Dedifferentiated amniotic fluid mesenchymal stem cell (primary cell): ENCODE results near the gene HTRA3.
"Not testable (repeated sequence)": the region's sequence is repeated elsewhere in the genome, so short reads cannot be mapped to it uniquely, and the experiment has no call there.

Experiments
- DNase-seq: peaks from one replicate; pipeline ENCODE4 v3.0.0-alpha.2; 2016; ENCODE audit errors: extremely low spot score

The HTRA3 gene

DNA sequence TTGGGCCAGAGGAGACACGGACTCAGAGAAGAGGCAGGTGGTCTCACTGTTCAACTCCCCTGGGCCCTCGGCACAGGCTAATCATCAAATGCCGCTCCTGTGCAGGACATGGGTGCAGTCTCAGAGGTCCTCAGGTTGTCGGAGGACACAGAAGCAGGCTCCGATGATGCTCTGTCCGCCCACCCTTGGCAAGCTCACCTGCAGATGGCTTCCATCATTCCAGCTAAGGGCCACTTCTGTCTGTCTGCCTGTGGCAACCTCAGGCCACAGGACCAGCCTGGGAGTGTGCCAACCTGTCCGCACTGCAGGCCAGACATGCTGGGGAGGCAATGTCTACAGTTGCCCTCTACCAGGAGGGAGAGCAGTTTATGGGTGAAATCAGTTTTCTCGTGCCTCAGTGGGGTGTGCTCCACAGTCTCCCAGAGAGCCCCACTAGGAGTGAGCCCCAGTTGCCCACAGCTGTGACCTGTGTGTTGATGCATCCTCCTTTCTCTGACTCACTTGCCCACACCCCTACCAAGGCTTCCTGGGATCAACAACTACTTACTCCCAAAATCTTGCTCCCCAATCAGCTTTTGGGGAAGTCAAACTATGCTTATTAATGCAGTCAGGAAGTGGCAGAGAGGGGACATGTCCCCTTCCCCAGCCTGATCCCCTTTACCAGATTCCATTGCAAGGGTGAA lies 55.9 kb downstream of the HTRA3 start:
- no peak for DNase-seq

DNA sequence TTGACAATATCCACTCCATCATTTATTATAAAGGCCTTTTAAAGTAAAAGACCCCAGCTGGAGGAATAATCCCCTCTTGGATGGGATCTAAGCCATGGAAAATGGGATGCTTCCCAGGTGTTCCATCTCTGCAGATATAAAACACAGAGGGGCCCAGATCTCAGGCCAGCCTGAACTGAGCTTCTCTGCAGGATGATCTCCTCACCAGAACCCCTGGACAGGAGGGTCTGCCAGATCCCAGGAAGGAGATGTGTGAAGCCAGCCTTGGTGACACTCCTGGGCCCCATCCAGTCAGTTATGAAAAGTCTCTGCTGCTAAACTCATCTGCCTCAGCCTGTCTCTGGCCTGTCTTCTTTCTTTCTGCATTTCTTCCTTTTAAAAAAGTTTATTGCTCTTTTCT lies 56.7 kb downstream of the HTRA3 start:
- no peak for DNase-seq

- DNase-seq: no peak
Observed at GRCh38 chr4:8328456-8328855, 58.9 kb downstream of the HTRA3 start.

DNA sequence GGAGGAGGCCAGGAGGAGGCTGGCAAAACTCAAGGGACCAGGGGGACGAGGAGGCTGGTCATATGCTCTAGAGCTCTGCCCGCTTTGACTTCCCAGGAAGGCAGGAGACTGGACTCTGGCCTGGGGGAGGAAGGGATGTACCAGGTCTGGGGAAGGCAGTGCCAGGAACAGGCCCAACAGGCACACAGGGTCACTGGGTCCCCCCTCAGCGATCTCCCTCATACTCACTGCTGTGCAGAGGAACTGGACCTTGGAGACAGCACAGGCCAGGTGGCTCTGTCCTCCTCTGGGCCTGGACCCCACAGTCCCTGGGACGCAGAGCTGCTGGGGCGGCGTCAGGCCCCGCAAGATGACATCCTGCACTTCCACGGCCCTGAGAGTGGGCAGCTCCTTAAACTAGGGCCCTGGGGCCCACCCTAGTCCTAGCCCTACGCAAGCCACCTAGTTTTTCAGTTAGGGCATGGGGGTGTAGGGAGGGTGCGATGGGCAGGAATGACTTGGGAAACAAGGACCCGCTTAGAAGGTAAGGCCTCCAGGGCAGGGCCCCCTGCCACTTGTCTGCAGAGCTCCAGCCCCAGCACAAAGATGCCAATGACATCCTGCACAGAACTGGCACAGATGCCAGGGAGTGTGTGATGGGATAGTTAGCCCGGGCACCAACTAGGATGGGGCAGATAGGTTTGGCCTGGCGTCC lies 59.5 kb downstream of the HTRA3 start:
- DNase-seq: no peak

GRCh38 chr4:8329560-8329858 lies 60.0 kb downstream of the HTRA3 start:
- no peak for DNase-seq

DNA sequence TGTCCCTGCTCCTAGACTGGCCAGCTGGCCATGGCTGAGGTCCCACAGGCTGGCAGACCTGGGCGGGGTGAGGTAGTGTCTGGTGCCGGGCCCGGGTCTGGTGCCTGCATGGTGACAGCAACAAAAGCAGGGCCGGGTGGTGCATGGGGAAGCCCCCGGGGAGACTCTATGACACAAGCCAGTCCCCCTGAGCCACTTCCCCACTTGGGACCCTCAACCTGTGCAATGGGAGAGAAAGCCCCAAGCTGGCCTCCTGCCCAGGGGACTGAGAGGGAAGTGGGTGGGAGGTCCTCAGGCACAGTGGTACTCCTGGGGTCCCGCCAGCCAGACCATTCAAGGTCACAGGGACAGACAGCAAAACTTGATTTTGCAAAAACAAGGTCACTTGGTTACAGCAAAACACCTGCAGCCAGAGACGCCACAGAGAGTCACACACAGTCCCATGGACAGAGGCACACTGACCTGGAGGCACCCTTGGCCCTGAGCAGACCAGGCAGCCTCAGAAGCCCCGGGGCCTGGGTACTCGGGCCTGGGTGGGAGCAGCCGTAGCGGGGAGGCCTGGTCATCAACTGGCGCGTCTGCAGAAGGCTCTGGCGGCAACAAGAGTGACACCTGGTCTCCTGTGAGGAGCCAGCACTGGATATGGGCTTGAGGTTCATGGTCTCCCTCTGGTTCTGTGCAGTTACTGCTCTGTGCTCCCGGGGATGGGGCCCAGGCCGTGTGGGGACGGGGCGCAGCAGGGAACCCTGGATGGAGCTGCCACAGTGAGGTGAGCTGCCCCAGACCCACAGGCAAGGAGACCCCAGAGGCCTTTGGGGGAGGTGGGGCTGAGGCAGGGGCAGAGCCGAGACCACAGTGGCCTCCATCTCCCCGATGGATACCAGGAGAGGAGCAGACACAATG lies 60.6 kb downstream of the HTRA3 start:
- DNase-seq: no peak

GRCh38 chr4:8330821-8331574 lies 61.4 kb downstream of the HTRA3 start:
- no peak for DNase-seq

DNA sequence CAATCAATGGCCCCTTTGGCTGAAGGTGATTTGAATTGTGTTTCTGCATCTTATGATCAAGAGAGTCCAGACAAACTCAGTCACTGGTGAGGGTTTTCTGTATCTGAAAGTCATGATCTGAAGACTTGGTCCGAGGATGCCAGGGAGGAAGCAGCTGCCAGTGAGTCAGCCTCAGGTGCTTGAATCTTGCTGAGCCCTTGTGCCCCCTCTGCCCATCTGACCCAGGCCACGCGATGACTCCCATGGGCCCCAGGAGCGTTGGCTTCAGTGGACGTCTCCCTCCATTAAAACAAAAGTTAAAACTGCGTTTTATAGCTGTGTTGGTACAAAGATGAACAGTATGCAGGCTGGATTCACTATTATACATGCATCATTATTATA lies 62.0 kb downstream of the HTRA3 start:
- no peak for DNase-seq

- DNase-seq: no peak
Observed at GRCh38 chr4:8332038-8332857, 62.7 kb downstream of the HTRA3 start.

- DNase-seq: no peak
Observed at GRCh38 chr4:8332891-8333331, 63.4 kb downstream of the HTRA3 start.

GRCh38 chr4:8333726-8334460 lies 64.3 kb downstream of the HTRA3 start:
- DNase-seq: no peak

- DNase-seq: no peak
Observed at GRCh38 chr4:8334786-8335460, 65.4 kb downstream of the HTRA3 start.

DNA sequence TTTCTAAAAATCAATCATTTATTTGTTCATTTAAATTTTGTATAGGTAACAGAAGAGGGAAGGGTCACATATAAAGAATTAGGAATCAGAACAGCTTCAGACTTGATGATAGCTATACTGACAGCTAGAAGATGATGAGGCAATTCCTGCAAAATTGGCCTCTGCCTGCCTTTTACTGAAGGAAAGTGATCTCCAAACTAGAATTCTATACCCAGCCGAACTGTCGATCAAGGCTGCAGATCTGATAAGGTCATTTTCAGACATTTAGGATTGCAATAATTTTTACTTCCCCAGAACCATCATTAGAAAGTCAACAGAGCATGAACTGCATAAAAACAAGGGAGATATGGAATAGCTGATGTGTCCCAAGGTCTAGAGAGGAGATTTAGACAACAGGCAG lies 66.3 kb downstream of the HTRA3 start:
- DNase-seq: no peak

DNA sequence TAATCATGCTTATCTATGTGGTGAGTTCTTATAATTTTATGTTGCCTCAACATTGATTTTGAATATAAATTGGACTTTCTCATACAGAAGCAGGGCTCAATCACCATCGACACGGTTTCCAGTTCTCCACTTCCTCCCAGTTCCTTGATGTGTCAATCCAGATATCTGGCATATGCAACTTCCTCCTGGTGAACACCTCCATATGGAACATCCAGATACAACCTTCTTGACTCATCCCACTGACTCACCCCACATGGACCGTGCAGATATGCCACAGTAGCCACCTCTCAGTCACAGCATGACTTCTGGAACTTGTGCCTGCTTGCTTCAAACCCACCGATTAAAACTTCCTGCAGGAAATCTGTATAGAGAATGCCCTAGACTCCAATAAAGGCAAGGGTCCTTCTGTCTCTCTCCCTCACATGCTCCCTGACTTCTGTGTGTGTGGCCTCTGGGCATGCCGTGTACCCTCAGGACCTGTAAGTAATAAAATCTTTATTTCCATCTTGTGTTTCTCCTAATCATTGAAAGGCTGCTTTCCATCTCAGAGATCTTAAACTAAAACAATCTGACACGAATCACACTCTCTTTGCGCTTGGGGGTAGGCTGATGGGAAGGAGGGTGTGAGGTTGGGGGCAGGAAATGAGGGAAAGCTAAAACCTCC lies 67.0 kb downstream of the HTRA3 start:
- no peak for DNase-seq

- no peak for DNase-seq
Observed at GRCh38 chr4:8338351-8338961, 68.9 kb downstream of the HTRA3 start.

- DNase-seq: no peak
Observed at GRCh38 chr4:8340781-8341241, 71.3 kb downstream of the HTRA3 start.

DNA sequence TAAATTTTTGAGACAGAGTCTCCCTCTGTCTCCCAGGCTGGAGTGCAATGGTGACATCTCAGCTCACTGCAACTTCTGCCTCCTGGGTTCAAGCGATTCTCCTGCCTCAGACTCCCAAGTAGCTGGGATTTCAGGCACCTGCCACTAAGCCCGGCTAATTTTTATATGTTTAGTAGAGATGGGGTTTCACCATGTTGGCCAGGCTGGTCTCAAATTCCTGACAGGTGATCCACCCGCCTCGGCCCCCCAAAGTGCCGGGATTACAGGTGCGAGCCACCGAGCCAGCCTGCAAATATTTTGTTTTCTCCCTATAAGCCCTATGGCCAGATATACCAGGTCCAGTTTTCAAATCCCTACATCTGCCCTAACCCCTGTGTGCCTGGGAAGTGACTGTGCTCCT lies 71.7 kb downstream of the HTRA3 start:
- not testable (repeated sequence) for DNase-seq

DNA sequence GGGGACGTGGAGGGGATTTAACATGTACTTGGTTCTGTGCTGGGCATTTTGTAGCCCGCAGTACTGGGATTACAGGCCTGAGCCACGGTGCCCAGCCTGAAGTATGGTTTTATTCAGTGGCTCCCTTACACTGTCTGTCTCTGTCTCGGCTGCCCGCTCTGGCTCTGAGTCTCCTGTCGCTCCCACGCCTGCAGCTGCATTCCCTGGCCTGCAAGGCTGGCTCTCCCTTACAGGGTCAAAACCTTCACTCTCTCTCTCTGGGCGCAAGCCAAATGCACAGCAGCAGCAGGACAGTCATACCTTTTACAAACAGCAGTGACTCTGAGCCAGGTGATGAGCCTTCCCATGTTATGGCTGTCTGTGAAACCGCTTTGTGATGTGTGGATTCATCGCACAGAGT lies 72.1 kb downstream of the HTRA3 start:
- DNase-seq: no peak
